Femur (tissue), 1 donor: ENCODE data around the gene TMOD4.
"Not testable (repeated sequence)": the region's sequence is repeated elsewhere in the genome, so short reads cannot be mapped to it uniquely, and the experiment has no call there.

Experiments
- DNase-seq: peaks from one replicate; pipeline ENCODE4 v3.0.0-alpha.2; 2017

The TMOD4 gene

GRCh38 chr1:151175863-151176262 is at the start of gene TMOD4:
TMOD4 (minus strand) TSS chr1:151175981; CDS start chr1:151174875, 1,106 bp downstream.
- DNase-seq, result no peak

- DNase-seq, result no peak
These were observed 46.3 kb upstream of the TMOD4 start for GRCh38 chr1:151222130-151222529.

- DNase-seq, result no peak
These were observed 45.8 kb upstream of the TMOD4 start for GRCh38 chr1:151221616-151222015.

- no peak for DNase-seq
These were observed 37.8 kb upstream of the TMOD4 start for GRCh38 chr1:151213560-151213959.

- no peak for DNase-seq
These were observed 36.4 kb upstream of the TMOD4 start for GRCh38 chr1:151211972-151212705.

- no peak for DNase-seq
These were observed 35.0 kb upstream of the TMOD4 start for GRCh38 chr1:151210830-151211229.

- not testable (repeated sequence) for DNase-seq
These were observed 29.7 kb upstream of the TMOD4 start for GRCh38 chr1:151205381-151205965.

- peak; percentile 36 for DNase-seq
These were observed 24.2 kb upstream of the TMOD4 start for GRCh38 chr1:151199873-151200581.

GRCh38 chr1:151198254-151199127 is 22.7 kb upstream of the TMOD4 start, which contains the start of gene PIP5K1A:
PIP5K1A (plus strand) TSS chr1:151198552; CDS start chr1:151198997, 445 bp downstream.
- DNase-seq, result peak; percentile 99

GRCh38 chr1:151197863-151198253 is 22.1 kb upstream of the TMOD4 start:
- no peak for DNase-seq

GRCh38 chr1:151196292-151196800 is 20.6 kb upstream of the TMOD4 start:
- peak; percentile 64 for DNase-seq

GRCh38 chr1:151194894-151195594 is 19.3 kb upstream of the TMOD4 start:
- DNase-seq, result not testable (repeated sequence)

GRCh38 chr1:151193856-151194255 is 18.1 kb upstream of the TMOD4 start:
- no peak for DNase-seq

- no peak for DNase-seq
These were observed 17.5 kb upstream of the TMOD4 start for GRCh38 chr1:151193304-151193703.

- DNase-seq, result no peak
These were observed 16.3 kb upstream of the TMOD4 start for GRCh38 chr1:151192047-151192446.

GRCh38 chr1:151189637-151190445 is 14.1 kb upstream of the TMOD4 start, which contains the start of gene VPS72:
VPS72 (minus strand) TSS chr1:151190197; CDS start chr1:151190121, 76 bp downstream.
- peak; percentile 93 for DNase-seq

GRCh38 chr1:151188667-151189066 is 12.9 kb upstream of the TMOD4 start:
- not testable (repeated sequence) for DNase-seq

GRCh38 chr1:151187205-151187604 is 11.4 kb upstream of the TMOD4 start:
- no peak for DNase-seq

GRCh38 chr1:151184211-151184610 is 8.4 kb upstream of the TMOD4 start:
- no peak for DNase-seq

- DNase-seq, result no peak
These were observed 799 bp upstream of the TMOD4 start for GRCh38 chr1:151176514-151177045.
